ENCODE measurements around the gene CDH11.

DNA sequence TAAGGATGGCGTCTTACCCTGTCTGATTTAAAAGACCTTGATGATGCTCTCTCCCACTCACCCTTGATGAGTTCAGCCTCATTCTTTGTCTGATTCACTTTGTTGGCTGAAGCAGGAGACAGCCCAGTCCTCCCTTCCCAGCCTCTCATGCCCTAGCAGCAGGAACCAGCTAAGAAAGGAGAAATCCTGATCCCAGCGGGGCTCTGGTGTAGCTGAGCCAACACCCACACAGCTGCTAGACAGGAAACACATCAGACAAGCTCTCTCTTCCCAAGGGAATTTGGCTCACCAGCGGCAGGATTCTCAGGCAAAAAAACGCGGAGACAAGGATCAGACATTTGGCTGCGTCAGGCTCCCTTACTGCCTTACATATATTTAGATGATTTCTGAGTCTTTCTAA lies 211.5 kb downstream of the CDH11 start:
- TF ChIP-seq POLR2AphosphoS5 (IDR thresholded peaks at IDR 0.05; ENCODE audit: low read depth, low read length) (no peak), TAF1 (IDR thresholded peaks at IDR 0.05; ENCODE audit: borderline replicate concordance, insufficient read depth, low read length) (no peak)

All from PFSK-1 (cell line).